ENCODE results near the gene AQP3. TPM values are rescaled to one million over a fixed set of nuclear protein-coding genes. Genes with fewer than 3 reads are reported as not detected.
"Not testable (repeated sequence)": the region's sequence is repeated elsewhere in the genome, so short reads cannot be mapped to it uniquely, and the experiment has no call there.

AQP3 gene
- total RNA-seq: 100 to 1,000 TPM in 1 of 4 donors, 10 to 100 TPM in 2, 1 to 10 TPM in 1; 3.9 to 100 (median 15.5) TPM

GRCh38 chr9:33446946-33447798 is at the start of gene AQP3:
AQP3 (minus strand) TSS chr9:33447593; CDS start chr9:33447530, 63 bp downstream.
- TF ChIP-seq CTCF (IDR thresholded peaks at IDR 0.05) (peak in 3 of 4 experiments; percentile 10 to 61 (median 20)), POLR2A (IDR thresholded peaks at IDR 0.05) (no peak), EP300 (IDR thresholded peaks at IDR 0.05) (no peak)
- H3K27me3 ChIP-seq: no peaks in the 10 kb centered on the region
- peaks cover 0 to 11% of the 10 kb centered on the region in 2 donors for H3K36me3 ChIP-seq
- H3K27ac ChIP-seq: peak within 1 kb of the TSS in 3 of 4 donors; percentile 3 to 62 (median 10)
- H3K9me3 ChIP-seq: no peaks in the 10 kb centered on the region
- peak within 1 kb of the TSS; percentile 35 to 50 for H3K4me3 ChIP-seq
- WGBS, 2 donors (ENCODE audit: low coverage in 1 of 2): 7 to 34% methylated on average over 2 to 5 of the region's 50 CpGs
- peak; percentile 90 for ATAC-seq
- H3K4me1 ChIP-seq: peaks cover 0 to 30% (median 3%) of the 10 kb centered on the region in 3 donors

GRCh38 chr9:33493819-33494218 is 46.4 kb upstream of the AQP3 start:
- WGBS, 2 donors (ENCODE audit: low coverage in 1 of 2): 53 to 54% methylated on average over 2 of the region's 2 CpGs
- H3K4me1 ChIP-seq, H3K9me3 ChIP-seq, H3K36me3 ChIP-seq, H3K27ac ChIP-seq, H3K4me3 ChIP-seq, ATAC-seq, H3K27me3 ChIP-seq: not testable (repeated sequence)

- Histone ChIP-seq H3K27me3 (no peaks in the 10 kb centered on the region), H3K4me3 (no peak overlapping the region), H3K4me1 (no peaks in the 10 kb centered on the region), H3K9me3 (no peaks in the 10 kb centered on the region), H3K27ac (no peak overlapping the region), H3K36me3 (no peaks in the 10 kb centered on the region)
- 75 to 95% methylated on average over 2 of the region's 2 CpGs for WGBS, 2 donors (ENCODE audit: low coverage in 1 of 2)
- ATAC-seq: no peak
- no peak for TF ChIP-seq EP300 (IDR thresholded peaks at IDR 0.05)
- TF ChIP-seq POLR2A (IDR thresholded peaks at IDR 0.05): no peak
- TF ChIP-seq CTCF (IDR thresholded peaks at IDR 0.05): no peak
- TF ChIP-seq POLR2AphosphoS5 (IDR thresholded peaks at IDR 0.05): no peak
Measured at GRCh38 chr9:33489066-33489465, 41.7 kb upstream of the AQP3 start.

- not testable (repeated sequence) for H3K4me3 ChIP-seq, H3K4me1 ChIP-seq, H3K27me3 ChIP-seq, H3K36me3 ChIP-seq, H3K27ac ChIP-seq, ATAC-seq, H3K9me3 ChIP-seq
Measured at GRCh38 chr9:33485312-33485711, 37.9 kb upstream of the AQP3 start.

- H3K9me3 ChIP-seq: no peaks in the 10 kb centered on the region
- ATAC-seq: no peak
- peaks cover 0 to 7% of the 10 kb centered on the region in 2 donors for H3K36me3 ChIP-seq
- H3K27ac ChIP-seq: no peak overlapping the region
- no peaks in the 10 kb centered on the region for H3K4me1 ChIP-seq
- no peaks in the 10 kb centered on the region for H3K27me3 ChIP-seq
- no peak overlapping the region for H3K4me3 ChIP-seq
- TF ChIP-seq POLR2A (IDR thresholded peaks at IDR 0.05): no peak
- no peak for TF ChIP-seq EP300 (IDR thresholded peaks at IDR 0.05)
- TF ChIP-seq CTCF (IDR thresholded peaks at IDR 0.05): no peak
- TF ChIP-seq POLR2AphosphoS5 (IDR thresholded peaks at IDR 0.05): no peak
- WGBS, 2 donors (ENCODE audit: low coverage in 1 of 2): 89 to 93% methylated on average over 1 to 3 of the region's 6 CpGs
Measured at GRCh38 chr9:33480976-33481375, 33.6 kb upstream of the AQP3 start.

- 56 to 80% methylated on average over 2 of the region's 2 CpGs for WGBS, 2 donors (ENCODE audit: low coverage in 1 of 2)
- ATAC-seq: no peak
- H3K36me3 ChIP-seq: peaks cover 0 to 7% of the 10 kb centered on the region in 2 donors
- H3K27ac ChIP-seq: no peak overlapping the region
- no peak for TF ChIP-seq POLR2A (IDR thresholded peaks at IDR 0.05)
- no peaks in the 10 kb centered on the region for H3K9me3 ChIP-seq
- H3K4me3 ChIP-seq: no peak overlapping the region
- no peaks in the 10 kb centered on the region for H3K4me1 ChIP-seq
- no peaks in the 10 kb centered on the region for H3K27me3 ChIP-seq
Measured at GRCh38 chr9:33480106-33480505, 32.7 kb upstream of the AQP3 start.
